H4 (cell line): ENCODE measurements around the gene KDR. TPM values are rescaled to one million over a fixed set of nuclear protein-coding genes. Genes with fewer than 3 reads are reported as not detected.

Experiments
- DNase-seq: peaks from one replicate; pipeline ENCODE4 v3.0.0-alpha.2; 2015; ENCODE audit warnings: low spot score
- total RNA-seq: library from RNA; depleted of rRNA; stranded (reverse); fragments of >200 nt; shearing (Covaris generic); gene quantifications from 2 replicates; pipeline ENCODE4 v1.2.3, GENCODE V29; 2014; rRNA removed

KDR gene
- not detected in 2 replicates for total RNA-seq

DNA sequence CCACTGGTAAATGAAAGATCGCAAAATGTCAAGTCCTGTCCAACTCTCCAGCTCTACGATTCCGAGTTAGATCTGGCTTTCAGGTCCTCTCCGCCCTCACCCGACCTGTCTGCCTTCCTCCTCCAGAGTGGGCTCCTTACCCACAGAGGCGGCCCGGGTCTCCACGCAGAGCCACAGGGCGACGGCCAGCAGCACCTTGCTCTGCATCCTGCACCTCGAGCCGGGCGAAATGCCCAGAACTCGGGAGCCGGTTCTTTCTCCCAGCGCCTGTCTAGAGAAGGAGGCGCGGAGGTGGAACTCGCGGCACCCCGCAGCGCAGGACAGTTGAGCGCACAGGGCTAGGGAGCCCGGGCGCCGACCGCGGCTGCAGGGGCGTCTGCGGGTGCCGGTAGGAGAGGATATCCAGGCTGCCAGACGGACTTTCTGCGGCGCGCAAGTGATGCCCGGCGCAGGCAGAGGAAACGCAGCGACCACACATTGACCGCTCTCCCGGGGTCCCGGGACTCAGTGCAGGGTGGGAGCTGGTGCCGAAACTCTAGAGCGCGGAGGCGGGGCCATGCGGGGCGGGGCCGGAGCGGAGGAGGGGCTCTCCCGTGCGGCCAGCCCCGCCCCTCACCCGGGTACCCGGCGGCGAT is at the start of gene KDR:
KDR (minus strand) TSS at position 509 of the 635 bp plus-strand sequence; CDS start at position 207, 302 bp downstream.
- no peak for DNase-seq

DNA sequence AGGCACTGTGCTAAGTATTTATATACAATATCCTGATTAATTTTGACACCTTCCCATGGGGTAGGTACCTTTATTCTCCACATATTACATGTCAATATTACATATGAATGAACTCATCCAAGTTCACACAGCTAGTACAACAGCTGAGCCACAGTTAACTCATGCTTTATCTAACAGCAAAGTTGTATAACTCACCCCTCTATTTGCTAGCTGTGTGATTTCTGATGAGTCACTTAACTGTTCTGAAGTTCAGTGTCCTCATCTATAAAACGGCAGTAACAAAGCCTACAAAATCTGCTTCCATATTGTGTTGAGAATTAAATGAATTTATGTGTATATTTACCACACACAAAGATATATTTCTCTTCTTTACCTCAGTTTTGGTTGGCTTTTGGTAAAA is 48.2 kb upstream of the KDR start:
- DNase-seq: peak; percentile 53

DNA sequence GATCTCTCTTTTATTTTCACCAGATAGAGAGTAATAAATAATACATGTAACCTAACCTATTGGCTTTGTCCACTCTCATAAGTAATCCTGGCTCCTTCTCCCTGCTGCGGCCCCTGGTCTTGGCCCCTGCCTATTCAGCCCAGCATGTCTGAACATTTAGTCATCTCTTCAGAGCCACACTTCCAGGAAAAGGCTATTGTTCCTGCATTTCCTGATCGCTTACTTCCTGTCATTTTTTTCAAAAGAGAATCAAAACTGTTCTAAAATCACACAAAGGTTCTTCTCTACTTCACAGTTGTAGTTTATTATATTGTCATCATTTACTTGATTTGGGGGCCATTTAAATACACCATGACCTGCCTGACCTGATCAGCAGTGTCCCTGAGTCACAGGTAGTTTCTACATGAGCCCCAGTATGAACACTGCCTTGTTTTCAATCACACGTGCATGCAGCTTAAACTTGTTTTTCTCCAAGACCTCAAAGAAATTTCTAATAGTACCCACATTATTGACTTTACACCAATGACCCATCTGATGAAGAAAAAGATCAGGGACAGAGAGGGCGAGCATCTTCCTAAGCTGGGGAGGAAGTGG is 47.4 kb upstream of the KDR start:
- DNase-seq: peak; percentile 28

DNA sequence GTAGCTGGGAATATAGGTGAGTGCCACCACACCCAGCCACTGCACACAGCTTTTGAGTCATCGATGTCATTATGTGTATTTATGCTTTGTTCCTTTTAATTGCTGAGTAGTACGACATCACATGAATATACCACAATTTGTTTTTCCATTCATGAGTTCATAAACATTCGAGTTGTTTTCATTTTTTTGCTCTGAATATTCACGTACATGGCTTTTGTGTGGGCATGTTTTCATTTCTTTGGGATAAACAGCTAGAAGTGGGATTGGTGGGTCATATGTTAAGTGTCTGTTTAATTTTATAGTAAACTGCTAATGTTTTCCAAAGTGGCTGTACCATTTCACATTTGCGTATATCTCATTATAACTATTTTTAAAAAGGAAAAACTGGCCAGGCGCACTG is 45.1 kb upstream of the KDR start:
- peak; percentile 30 for DNase-seq

DNA sequence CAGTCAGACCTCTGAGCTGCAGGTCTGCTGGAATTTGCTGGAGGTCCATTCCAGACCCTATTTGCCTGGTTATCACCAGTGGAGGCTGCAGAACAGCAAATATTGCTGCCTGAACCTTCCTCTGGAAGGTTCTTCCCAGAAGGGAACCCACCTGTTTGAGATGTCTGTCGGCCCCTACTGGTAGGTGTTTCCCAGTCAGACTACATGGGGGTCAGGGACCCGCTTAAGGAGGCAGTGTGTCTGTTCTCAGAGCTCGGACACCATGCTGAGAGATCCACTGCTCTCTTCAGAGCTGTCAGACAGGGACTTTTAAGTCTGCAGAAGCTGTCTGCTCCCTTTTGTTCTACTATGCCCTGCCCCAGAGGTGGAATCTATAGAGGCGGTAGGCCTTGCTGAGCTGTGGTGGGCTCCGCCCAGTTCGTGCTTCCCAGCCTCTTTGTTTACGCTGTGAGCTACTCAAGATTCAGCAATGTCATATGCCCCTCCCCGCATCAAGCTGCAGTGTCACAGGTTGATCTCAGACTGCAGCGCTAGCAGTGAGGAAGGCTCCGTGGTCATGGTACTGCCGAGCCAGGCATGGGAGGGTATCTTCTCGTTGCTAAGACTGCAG is 44.1 kb upstream of the KDR start:
- DNase-seq: peak; percentile 76

DNA sequence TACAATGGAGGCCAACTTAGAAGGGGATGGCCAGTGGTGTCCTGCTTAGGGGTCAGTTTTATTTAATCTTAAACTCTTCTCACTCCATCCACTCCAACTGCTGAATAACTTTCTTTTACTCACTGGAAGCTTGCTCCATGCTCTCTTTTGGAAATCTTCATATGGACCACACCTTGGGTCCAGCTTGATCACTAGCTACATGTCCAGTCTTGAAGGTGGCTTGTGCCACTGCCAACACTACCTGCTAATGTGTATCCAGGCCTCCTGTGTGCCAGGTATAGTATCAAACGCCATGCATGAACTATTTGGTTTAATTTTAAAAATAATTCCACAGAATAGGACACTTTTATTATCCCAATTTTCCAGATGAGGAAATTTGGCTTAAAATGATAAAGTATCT is 37.0 kb upstream of the KDR start:
- DNase-seq: no peak

DNA sequence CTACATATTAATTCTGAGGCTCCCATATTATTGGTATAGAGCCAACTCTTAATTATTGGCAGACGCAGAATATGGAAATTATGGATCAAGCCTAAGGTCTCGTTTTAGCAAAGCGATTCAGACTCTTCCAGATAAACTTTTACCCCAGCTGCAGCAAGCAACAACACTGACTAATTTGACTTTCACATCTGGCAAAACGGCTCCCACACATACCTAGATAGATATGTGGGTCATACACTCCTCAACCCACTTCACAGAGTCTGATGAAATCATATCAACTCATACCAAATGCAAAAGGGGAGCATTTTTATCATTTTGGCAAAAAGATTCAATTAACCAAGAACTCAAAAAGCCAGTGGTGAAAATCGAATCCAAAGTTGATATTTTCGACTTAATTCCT is 36.3 kb upstream of the KDR start:
- no peak for DNase-seq

DNA sequence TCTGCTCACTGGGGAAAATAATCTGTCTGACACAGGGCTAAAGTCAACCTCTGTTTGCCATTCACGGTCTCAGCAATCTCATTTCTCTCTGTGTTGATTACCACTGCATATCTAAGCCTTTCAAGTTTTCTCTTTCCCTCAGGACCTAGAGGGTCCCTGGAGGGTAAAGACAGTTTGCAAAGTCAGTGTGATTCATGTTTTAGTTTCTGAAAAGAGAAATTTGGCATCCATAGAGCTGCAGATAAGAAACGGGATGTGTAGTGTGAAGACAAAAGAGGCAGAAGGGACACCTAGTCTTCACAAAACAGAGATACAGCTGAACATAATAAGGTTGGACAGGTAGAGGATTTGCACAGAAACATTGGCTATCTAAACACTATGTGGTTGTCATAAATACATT is 34.5 kb upstream of the KDR start:
- DNase-seq: no peak

DNA sequence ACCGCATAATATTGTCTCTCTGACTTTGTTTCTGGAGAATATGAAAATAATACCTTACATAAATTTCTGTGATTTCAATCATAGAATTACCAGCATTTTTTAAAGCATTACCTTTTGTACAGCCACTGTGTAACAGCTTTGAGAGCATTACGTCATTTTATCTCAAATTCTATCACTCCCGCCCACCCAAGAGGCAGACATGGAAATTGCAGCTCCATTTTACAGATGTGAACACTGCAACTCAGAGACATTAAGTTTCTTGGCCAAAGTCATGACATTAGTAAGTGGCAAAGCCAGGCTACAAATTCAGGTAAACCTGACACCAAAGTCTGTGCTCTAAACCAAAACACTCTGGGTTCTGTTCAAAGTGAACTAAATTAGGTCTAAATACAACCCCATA is 33.6 kb upstream of the KDR start:
- no peak for DNase-seq

DNA sequence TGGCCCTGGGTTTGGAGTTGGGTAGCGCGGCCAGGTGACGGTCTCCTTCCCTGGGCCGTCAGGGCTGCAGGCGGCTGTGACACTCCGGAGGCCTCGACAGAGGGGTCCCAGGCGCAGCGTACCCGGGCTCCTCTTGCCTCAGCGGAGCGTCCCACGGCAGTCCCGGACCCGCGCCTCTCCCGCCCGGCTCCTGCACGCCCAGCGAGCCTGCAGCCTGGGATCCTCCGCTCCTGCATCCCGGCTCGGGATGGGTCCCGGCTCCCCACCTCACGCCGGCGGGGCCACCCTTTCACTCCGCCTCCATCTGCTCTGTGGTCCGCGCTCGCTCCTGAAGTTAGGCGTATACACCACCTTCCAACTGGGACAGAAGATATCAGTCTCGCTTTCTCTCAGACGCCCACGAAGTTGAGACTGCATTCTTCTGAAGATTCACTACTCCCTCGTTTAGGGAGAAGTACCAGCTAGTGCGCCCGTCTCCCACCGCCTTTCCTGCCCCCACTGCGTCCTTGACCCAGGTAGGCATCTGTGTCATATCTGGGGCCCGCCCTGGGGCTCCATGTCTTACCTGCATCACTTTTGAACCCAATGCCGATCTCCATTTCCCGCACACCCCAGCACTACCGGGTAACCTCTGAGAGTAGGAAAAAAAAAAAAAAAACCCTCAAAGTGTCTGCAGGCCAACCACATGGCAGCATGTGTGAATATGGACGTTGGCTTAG is 32.3 kb upstream of the KDR start:
- no peak for DNase-seq

DNA sequence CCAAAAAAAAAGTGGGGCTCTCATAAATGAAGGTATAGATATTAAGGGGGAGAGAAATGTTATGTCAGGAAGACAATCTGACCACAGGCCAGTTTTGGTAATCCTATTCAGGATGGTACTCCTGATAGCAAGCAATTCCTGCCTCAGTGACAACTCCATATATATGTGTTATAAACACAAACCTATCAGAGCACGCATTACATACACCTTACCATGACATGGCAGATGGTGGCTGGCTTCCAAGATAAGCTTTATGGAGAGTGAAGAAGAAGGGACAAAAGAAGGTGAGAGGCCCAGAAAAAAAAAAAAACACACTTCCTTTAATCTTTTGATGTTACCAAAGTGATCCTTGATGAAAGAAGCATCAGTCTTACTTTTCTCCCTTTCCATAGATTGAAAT is 29.5 kb upstream of the KDR start:
- DNase-seq: no peak

DNA sequence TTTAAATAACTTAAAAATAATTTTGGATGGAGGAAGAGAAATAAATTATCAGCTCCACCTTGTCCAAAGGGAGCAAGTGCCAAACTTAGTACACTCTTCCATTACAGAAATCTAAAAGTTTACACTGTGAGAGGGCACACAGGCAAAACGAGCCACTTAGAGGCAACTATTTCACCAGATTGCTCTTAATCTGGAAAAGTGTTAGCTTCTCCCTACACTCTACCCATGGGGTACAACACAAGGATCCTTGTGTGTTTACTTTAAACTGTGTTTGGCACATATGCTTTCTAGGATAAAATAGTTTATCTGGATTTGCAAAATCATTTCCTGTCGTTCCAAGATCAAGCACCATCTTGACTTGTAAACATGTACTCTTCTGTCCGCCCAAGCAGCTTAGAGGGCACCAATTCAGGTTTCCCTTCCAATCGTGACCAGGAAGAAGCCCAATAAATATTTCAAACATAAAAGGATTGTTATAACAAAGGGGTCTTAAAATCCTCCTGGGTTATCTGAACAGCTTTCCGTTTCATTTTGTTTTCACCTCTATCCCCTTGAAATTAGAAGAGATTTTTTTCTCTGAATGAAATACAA is 29.0 kb upstream of the KDR start:
- DNase-seq: no peak

DNA sequence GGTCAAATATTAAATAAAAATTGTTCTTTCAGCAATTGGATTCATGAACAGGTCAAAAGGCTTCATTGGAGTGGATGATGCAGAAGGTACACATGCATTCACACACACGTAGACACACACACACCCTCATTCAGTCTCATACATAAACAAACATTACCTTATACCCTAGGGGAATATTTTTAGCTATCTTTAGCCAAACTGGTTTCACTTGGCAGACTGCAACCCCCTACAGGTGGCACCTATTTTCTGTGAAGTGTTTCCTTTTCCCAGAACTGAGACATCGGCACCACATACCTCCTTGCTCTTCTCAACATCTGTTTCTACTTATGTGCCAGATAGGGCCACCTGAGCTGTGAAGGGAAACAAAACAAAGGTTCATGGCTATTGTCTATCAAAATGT is 18.5 kb upstream of the KDR start:
- DNase-seq: no peak

DNA sequence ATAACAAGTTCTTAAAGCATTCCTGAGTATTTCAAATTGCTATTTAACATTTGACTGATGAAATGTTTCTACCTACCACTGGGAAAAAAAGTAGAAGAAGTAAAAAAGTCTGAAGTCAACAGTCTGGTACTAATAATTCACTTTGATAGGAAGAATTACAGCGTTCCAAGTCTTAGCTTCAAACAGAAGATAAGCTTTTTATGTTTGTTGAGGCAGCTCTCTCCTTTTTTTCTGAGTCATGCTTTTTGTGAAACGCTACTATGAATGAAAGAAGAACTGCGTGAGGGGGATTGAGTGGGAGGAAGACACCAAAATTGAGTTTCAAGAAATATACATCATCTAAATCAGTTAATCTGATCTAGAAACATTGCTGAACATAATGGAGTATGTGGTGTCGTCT is 13.0 kb upstream of the KDR start:
- no peak for DNase-seq

DNA sequence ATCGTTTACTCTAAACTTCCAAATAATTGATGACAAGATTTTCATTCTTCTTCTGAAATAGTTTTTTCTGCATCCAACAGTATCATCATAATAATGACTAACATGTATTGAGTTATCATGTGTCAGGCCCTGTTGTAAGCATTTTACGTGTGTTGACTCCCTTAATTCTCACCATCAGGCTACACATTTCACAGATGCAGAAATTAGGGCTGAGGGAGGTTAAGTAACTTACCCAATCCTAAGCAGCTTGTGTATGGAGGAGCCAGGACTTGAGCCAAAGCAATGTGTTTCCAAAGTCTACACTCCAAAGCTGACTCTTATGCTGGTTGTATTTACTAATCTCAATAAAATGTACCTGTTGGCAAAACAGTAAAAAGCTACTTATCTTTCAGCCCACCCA is 11.2 kb upstream of the KDR start:
- no peak for DNase-seq

DNA sequence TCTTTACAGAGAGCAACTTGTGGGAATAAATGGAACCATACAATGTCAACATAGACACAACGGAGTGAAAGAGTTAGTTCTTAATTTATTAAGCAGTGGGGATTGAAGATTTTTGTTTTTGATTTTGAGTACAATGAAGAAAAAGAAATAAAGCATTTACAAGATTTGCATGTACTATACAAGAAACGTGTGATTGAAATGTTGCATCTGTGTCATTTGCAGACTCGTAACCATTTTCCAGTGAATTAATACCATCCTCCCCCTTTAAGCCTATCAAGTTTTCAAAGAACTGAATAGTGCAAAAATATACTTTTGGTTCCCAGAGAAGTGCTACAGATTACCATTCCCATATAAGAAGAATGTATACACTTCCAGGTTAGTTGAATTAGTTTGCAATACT is 8.6 kb upstream of the KDR start:
- DNase-seq: no peak

DNA sequence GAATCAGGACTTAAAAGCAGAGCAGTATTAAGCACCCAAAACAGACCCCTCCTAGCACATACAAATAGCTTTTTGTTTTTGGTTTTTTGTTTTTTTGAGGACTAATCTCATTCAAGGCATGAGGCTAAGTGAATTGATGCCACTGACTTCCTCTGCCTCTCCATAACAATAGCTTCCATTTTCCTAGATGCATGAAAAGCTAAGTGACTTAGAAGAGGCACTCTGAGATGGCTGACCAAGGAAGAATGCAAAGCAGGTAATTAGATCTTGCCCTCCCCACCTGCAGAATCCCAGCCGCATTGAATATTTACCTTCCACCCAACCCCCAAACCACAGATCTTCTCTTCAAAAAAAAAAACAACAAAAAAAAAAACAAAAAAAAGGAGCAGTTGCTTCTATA is 7.4 kb upstream of the KDR start:
- DNase-seq: no peak

DNA sequence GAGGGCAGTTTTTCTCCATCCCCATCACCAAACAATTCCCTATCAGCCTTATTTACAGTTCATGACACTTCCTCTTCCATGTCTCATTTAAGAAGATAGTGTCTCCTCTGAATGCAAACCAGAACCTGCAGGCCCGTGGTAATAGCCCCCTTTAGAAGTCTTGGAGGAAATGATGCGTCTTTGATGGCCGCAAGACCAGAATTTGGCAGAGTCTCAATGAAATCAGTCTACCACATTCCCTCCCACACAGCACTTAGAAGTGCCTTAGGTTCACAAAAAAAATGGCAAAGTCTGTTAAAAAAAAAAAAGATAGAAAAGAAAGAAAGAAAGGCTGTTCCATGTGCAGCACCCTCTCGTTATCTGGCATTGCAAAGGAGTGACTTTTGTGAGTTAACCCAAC is 2.1 kb upstream of the KDR start:
- DNase-seq: no peak

DNA sequence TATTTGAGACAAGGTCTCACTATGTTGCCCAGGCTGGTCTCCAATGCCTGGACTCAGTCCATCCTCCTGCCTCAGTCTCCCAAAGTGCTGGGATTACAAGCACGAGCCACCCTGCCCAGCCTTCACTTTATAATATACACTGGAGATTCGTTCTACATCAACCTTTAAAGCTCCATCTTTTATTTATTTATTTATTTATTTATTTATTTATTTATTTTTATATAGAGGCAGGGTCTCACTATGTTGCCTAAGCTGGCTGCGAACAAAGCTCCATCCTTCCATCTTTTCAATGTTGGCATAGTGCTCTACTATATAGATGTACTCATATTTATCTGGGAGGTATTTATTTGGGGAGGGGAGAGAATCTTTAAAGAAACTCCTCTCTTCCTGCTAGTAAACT is 1.7 kb upstream of the KDR start:
- no peak for DNase-seq

DNA sequence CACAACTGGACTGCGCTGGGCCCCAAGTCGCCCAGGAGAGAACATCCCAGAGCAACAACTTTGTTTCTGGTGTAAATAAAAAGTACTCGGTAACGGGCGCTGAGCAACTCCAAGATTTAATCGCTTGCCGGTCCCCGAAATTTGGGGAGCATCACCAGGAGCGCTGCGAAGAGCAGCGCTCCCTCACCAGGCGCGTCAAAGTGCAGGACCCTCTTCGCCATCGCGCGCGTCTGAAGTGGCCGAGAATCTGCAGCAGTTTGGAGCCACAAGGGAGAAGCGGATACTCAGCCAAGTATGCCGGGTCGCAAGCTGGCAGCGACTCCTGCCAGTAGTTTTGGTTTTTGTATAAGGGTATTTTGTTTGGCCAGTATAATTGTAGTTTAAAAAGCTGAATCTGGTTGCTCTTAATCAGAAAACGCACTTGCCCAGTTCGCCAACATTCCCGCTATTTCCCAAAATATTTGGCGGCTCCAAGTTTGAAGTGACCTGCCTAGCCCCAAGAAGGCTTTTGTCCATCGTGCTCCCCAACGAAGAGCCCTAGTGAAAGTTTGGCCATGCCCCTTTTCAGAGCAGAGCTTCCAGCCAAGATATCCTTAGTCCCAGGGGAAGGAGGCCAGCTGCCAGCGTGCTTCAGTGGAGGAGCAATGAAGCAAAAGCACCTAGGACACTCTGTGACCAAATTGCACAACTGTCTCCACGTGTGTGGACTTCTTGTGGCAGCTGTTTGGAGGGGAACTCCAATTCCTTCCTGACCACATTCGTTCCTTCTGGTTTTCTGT is 557 bp upstream of the KDR start:
- DNase-seq: no peak

DNA sequence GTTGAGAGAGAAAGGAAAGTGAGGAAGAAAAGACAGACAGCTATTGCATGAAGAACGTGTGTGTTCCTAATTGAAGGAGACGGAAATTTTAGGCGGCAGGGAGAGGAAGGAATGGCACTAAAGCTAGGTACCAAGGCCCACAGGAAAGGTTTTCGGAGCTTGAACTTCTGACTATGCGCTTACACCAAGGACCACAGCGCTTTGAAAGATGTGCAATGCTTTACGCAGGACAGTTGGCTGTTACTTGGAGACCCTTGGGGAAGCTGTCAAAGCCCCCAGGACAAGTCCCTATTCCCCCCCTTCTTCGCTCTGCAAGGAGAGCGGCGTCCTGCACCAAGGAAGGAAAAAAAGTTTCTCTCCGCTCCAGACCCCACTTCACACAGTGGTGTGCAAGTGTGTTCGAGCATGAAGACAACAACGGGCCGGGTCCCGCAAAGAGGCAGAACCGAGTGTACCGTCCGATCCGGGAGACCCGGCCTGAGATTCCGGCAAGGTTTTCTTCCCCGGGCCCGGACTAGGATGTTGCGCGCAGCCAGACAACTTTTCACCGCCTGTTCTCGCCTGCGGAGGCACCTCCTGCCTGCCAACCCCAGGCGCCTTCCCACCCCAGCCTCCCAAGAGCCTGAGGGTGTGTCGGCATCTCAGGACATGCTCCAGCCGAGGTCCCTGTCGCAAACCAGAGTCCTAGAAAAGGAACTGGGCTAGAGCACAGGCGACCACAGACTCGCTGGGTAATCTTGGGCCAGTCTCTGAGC is 896 bp downstream of the KDR start:
- no peak for DNase-seq
